GM21390 (cell line): ENCODE results near the gene DDX60.
"Not testable (repeated sequence)": the region's sequence is repeated elsewhere in the genome, so short reads cannot be mapped to it uniquely, and the experiment has no call there.

ENCODE experiments used
- ATAC-seq: cut with Tn5 transposase; IDR thresholded peaks from one replicate; pipeline ENCODE4 v1.9.1; 2021; ENCODE audit not compliant: unreplicated experiment

DDX60 gene

GRCh38 chr4:168318266-168318895, at the start of gene DDX60:
Gene DDX60 (minus strand): TSS chr4:168318752. CDS start chr4:168311259, 7,493 bp downstream.
- ATAC-seq, result peak; percentile 98

GRCh38 chr4:168367065-168367464, 48.5 kb upstream of the DDX60 start:
- no peak for ATAC-seq

- ATAC-seq, result no peak
Observed at GRCh38 chr4:168362025-168362401, 43.5 kb upstream of the DDX60 start.

GRCh38 chr4:168361365-168362024, 42.9 kb upstream of the DDX60 start:
- peak; percentile 73 for ATAC-seq

- ATAC-seq, result no peak
Observed at GRCh38 chr4:168360271-168360670, 41.7 kb upstream of the DDX60 start.

- no peak for ATAC-seq
Observed at GRCh38 chr4:168357941-168358340, 39.4 kb upstream of the DDX60 start.

GRCh38 chr4:168353746-168354145, 35.2 kb upstream of the DDX60 start:
- ATAC-seq, result no peak

GRCh38 chr4:168337550-168337940, 19.0 kb upstream of the DDX60 start:
- ATAC-seq, result no peak

- no peak for ATAC-seq
Observed at GRCh38 chr4:168336837-168337549, 18.4 kb upstream of the DDX60 start.

GRCh38 chr4:168335621-168336020, 17.1 kb upstream of the DDX60 start:
- ATAC-seq, result no peak

- no peak for ATAC-seq
Observed at GRCh38 chr4:168334053-168334452, 15.5 kb upstream of the DDX60 start.

GRCh38 chr4:168330575-168330974, 12.0 kb upstream of the DDX60 start:
- ATAC-seq, result not testable (repeated sequence)

GRCh38 chr4:168325591-168325990, 7.0 kb upstream of the DDX60 start:
- ATAC-seq, result no peak

- no peak for ATAC-seq
Observed at GRCh38 chr4:168321006-168321405, 2.5 kb upstream of the DDX60 start.

- ATAC-seq, result no peak
Observed at GRCh38 chr4:168319486-168320019, 1.0 kb upstream of the DDX60 start.

- ATAC-seq, result no peak
Observed at GRCh38 chr4:168317621-168318020, 931 bp downstream of the DDX60 start.

GRCh38 chr4:168309781-168310180, 8.8 kb downstream of the DDX60 start:
- no peak for ATAC-seq

GRCh38 chr4:168308912-168309311, 9.6 kb downstream of the DDX60 start:
- ATAC-seq, result no peak

GRCh38 chr4:168306476-168306875, 12.1 kb downstream of the DDX60 start:
- no peak for ATAC-seq

- ATAC-seq, result no peak
Observed at GRCh38 chr4:168304744-168305459, 13.7 kb downstream of the DDX60 start.

GRCh38 chr4:168303430-168303829, 15.1 kb downstream of the DDX60 start:
- not testable (repeated sequence) for ATAC-seq
